ENCODE measurements around the gene SLC4A2.

GRCh38 chr7:151064454-151064853 is 5.1 kb downstream of the SLC4A2 start:
- no peak for TF ChIP-seq CTCF (IDR thresholded peaks at IDR 0.05)
- no peak for TF ChIP-seq POLR2A (IDR thresholded peaks at IDR 0.05)
